HG02610 (cell line): ENCODE data around the gene ATXN10.
"Not testable (repeated sequence)": the region's sequence is repeated elsewhere in the genome, so short reads cannot be mapped to it uniquely, and the experiment has no call there.

Experiments used
- ATAC-seq: cut with Tn5 transposase; IDR thresholded peaks from one replicate; pipeline ENCODE4 v1.9.1; 2021; ENCODE audit warnings: mild to moderate bottlenecking, moderate library complexity; ENCODE audit not compliant: unreplicated experiment

The ATXN10 gene

GRCh38 chr22:45677063-45677462, 5.4 kb downstream of the ATXN10 start:
- ATAC-seq, result no peak

DNA sequence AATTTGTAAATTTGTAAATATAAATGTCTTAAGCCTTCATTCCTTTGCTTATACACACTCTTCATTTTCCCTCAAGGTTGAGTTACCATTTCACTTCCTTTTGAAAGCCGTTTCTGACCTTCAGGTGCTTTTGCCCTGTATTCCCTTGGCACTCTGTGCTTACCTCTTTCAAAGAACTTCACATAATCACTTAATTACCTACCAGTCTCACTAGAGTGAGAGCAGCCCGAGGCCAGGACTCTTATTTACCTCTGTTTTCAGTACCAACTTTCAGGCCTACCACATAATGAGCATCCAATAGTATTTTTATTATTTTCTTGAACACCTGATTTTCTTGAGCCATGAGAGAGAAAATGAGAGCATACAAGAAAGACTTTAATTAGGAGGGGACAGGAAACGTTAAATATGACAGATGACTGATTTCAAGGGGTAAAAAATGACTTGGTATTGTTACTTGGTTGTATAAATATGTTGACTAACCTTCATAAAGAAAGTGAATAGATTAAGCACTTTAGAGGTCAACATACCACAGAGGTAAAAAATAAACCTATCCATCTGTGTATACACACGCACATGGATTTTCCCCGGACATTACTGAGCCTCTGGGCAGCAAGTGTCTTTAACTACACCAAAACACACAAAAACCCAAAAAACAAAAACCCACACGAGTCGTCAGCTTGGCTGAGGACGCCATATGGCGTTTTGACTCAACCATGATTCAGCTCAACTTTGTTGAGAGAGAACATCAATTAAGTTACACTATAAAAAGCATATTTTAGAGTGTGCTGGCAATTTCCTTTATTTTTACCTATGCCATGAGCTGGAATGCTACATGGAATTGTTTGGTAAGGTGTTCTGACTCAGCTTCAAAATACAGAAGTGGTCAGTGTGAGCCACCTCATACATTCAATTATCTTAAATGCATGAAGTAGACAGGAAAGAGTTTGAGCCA, 7.6 kb downstream of the ATXN10 start:
- ATAC-seq, result peak; percentile 41

- no peak for ATAC-seq
These were observed 9.5 kb downstream of the ATXN10 start for GRCh38 chr22:45680932-45681700.

GRCh38 chr22:45682064-45682463, 10.4 kb downstream of the ATXN10 start:
- ATAC-seq, result no peak

DNA sequence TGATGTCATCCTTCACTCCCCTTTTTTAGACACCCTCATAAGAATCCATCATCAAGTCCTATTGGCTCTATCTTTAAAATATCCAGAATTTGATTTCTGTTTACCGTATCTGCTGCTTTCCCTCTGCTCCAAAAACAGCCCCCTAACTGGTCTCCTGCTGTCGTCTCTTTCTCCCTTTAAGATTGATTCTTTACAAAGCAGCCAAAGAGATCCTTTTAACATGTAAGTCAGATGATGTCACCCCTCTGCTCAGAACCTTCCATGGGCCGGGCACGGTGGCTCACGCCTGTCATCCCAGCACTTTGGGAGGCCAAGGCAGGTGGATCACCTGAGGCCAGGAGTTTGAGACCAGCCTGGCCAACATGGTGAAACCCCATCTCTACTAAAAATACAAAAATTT, 11.1 kb downstream of the ATXN10 start:
- not testable (repeated sequence) for ATAC-seq

GRCh38 chr22:45683248-45683647, 11.6 kb downstream of the ATXN10 start:
- ATAC-seq, result no peak

GRCh38 chr22:45683680-45684079, 12.0 kb downstream of the ATXN10 start:
- ATAC-seq, result no peak

GRCh38 chr22:45684169-45684568, 12.5 kb downstream of the ATXN10 start:
- no peak for ATAC-seq

DNA sequence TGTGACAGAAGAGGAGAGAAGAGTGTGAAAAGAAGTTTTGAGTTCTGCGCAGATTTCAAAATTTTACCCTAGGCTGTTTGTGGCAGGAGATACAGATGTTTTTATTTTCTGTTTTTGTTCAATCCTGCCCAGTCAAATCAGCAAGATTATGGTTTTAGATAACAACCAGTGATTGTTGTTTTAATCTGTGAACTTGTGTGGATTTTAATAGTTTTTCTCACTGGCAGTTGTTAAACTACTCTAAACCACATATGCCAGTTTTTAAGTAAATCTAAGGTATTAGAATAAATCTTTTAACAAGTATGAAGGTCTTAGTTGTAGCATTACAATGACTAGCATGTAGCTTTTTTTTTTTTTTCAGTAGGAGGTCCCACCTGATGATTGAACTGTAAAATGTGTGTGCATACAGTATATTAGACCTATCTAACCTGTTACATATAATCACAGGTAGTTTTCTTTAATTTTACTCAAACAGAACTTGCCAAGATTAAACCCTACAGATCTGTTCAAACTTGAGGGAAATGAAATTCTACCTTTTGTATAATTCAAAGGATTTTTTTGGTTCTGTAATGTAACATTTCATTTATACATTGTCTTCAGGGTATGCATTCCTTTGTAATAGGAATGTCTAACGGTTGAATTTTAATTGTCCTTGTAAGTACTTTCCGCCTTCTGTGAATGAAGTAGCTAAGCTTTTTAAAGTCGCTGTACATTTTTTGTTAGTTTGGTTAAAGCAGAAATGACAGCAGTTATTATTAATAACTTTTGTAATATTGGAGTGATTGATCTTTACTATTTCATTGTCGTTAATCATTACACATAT, 13.3 kb downstream of the ATXN10 start:
- ATAC-seq, result no peak

DNA sequence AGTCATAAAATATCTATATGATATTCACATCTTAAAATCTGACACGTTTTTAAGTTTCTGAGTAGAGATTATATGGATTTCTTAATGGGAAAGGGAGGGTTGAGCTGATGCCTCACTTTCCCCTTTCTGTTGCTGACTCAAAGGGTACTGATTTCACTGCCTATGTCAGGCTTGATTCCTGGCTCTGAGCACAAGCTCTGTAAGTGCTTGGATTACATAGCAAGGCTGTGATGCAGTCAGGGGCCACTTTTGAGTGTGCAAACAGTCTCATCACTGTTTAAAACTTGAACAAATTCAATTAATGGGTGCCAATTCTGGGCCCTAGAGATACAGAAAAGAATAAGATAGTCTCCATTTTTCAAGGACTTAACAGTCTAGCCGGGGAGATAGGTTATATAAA, 14.4 kb downstream of the ATXN10 start:
- no peak for ATAC-seq

DNA sequence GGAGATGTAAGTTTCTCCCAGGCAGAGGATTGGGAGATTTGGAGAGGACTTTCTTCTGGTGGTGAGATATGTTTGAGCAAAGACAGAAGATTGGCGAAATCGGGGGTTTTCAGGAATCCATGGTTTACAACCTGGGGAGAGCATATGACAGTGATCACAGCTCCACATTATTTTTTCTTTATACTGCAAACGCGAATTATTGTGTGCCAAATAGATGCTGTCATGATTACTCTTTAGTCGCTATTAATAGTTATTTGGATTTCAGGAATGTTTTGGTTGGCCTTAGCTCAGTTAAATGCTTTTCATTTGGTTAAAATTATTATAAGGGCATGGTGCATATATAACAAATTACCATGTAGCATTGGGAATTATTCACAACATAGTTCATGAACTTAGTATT, 15.2 kb downstream of the ATXN10 start:
- ATAC-seq, result no peak

- no peak for ATAC-seq
These were observed 17.0 kb downstream of the ATXN10 start for GRCh38 chr22:45688600-45689080.

- ATAC-seq, result no peak
These were observed 17.6 kb downstream of the ATXN10 start for GRCh38 chr22:45689211-45689610.

GRCh38 chr22:45690008-45690407, 18.4 kb downstream of the ATXN10 start:
- no peak for ATAC-seq

DNA sequence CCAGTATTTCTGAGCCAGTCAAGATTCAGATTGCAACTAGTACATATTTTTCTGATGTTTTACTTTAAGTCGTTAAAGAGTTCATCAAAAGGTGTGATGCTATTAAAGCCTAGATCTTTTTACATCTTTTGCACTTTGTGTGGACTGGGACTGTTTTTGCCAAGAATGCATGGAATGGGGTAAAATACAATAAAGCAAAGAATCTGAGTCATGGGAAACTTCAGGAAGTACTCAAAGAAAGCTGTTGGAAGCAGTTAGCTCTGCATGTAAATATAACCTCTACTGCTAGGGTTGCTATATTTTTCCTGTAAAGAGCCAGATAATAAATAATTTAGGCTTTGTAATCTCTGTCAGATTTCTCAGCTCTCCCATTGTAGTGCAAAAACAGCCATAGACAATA, 20.9 kb downstream of the ATXN10 start:
- ATAC-seq, result no peak

- no peak for ATAC-seq
These were observed 22.2 kb downstream of the ATXN10 start for GRCh38 chr22:45693835-45694234.

DNA sequence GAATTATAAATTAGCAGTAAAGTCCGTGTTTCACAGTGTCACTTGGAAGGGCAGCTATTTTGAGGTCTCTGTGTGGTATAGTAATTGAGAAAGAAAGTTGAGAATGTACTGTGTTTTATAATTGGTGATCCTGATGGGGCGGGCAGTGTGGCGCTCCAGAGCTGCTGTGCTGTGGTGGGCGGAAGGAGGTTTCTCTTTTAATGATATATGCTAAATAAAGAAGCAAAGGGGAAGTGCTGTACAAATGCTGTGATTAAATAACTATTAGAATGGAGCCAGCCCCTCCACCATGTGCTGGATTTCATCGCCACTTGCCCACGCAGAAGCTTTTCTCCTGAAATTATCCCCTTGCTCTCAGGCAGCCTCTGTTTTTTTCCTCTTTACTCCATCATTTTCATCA, 24.6 kb downstream of the ATXN10 start:
- no peak for ATAC-seq

DNA sequence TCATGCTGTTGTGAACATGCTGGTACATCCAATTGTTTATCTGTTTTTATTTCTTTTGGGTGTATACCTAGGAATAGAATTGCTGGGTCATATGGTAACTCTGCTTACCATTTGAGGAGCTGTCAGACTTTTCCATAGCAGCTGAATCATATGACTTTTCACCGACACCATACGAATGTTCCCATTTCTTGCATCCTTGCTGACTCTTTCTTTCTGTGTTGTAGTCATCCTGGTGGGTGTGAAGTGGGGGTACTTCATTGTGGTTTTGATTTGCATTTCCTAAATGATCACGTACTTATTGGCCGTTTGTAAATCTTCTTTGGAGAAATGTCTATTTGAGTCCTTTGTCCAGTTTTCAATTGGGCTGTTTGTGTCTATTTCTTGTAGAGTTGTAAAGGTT, 26.5 kb downstream of the ATXN10 start:
- no peak for ATAC-seq

DNA sequence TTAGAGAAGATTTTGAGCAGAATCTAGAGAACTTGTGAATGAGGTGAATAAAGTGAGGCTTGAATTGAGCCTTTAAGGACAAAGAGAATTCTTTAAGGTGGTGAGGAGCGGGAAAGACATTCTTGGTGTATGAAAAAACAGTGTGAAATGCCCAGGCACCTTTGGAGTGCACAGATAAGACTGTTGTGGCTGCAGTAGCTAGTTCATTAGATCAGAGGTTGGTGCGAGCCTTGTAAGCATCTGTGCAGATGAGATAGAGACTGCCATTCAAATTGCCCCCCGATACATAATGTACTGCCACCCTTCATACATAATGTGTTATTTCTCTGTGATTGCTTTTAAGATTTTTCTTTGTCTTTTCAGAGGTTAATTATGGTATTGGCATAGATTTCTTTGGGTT, 31.3 kb downstream of the ATXN10 start:
- no peak for ATAC-seq

DNA sequence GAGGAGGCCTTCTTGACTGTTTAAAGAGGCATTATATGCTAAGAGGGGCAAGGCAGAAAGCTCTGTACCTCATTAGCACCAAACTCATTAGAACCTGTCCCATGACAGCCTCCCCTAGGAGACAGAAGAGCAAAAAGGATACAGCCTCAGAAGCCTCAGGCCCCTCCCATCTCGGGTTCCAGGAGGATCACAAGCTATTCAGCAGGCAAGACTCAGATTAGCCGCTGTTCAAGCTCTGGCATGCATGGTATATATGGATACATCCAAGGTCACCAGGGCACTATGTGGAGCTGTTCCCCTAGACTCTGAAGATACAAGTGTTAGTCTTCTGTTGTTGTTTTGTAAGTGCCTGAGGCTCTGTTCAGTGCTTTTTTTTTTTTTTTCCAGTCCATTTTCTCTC, 32.1 kb downstream of the ATXN10 start:
- ATAC-seq, result no peak

DNA sequence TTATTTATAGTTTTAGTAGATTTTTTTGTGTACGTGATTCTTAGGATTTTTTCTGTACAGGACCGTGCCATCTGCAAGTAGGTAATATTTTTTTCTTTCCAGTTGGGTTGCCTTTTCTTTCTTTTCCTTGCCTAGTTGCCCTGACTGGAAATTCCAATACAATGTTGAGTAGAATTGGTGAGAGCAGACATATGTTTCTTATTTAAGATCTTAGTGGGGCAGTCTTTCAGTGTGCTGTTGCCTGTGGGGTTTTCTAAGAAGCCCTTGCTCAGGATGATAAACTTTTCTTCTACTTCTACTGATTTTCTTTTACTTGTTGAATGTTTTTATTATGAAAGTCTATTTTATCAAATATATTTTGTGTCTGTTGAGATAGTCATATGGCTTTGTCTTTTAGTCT, 33.0 kb downstream of the ATXN10 start:
- no peak for ATAC-seq
